ENCODE data around the gene TGFBRAP1. TPM values are rescaled to one million over a fixed set of nuclear protein-coding genes. Genes with fewer than 3 reads are reported as not detected.
A peak's percentile ranks its signal among the peaks of the same experiment; 100 is the strongest.

TGFBRAP1 gene
- total and polyA plus RNA-seq, 4 donors: 1.8 to 10.4 (median 6.8) TPM

GRCh38 chr2:105376789-105377240, 47.3 kb upstream of the TGFBRAP1 start:
- Histone ChIP-seq H3K27ac (ENCODE audit: low read depth in 1 of 2, low read length in 2 of 2) (no peak overlapping the region), H3K9ac (ENCODE audit: low read depth in 1 of 2, low read length in 2 of 2) (no peak overlapping the region), H3K27me3 (ENCODE audit: control insufficient read depth in 4 of 4, insufficient read depth in 4 of 4, low read length in 3 of 4) (no peaks in the 10 kb centered on the region), H3K4me1 (ENCODE audit: control insufficient read depth in 4 of 4, insufficient read depth in 4 of 4, low read length in 3 of 4) (peaks cover 0 to 5% (median 0%) of the 10 kb centered on the region in 4 donors), H3K4me3 (ENCODE audit: low read depth in 1 of 3, low read length in 3 of 3) (no peak overlapping the region), H3K9me3 (ENCODE audit: control insufficient read depth in 4 of 4, low read length in 3 of 4) (no peaks in the 10 kb centered on the region), H3K36me3 (ENCODE audit: control insufficient read depth in 4 of 4, insufficient read depth in 3 of 4, low read depth in 1 of 4, low read length in 3 of 4) (peaks cover 0 to 2% (median 0%) of the 10 kb centered on the region in 4 donors)
- 90% methylated on average over 5 of the region's 5 CpGs for WGBS
- DNase-seq (ENCODE audit: low spot score): no peak
- TF ChIP-seq, protein P1, sequence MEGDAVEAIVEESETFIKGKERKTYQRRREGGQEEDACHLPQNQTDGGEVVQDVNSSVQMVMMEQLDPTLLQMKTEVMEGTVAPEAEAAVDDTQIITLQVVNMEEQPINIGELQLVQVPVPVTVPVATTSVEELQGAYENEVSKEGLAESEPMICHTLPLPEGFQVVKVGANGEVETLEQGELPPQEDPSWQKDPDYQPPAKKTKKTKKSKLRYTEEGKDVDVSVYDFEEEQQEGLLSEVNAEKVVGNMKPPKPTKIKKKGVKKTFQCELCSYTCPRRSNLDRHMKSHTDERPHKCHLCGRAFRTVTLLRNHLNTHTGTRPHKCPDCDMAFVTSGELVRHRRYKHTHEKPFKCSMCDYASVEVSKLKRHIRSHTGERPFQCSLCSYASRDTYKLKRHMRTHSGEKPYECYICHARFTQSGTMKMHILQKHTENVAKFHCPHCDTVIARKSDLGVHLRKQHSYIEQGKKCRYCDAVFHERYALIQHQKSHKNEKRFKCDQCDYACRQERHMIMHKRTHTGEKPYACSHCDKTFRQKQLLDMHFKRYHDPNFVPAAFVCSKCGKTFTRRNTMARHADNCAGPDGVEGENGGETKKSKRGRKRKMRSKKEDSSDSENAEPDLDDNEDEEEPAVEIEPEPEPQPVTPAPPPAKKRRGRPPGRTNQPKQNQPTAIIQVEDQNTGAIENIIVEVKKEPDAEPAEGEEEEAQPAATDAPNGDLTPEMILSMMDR (IDR thresholded peaks at IDR 0.05; ENCODE audit: low read depth, low read length, missing input control): no peak
- no peak for TF ChIP-seq GABPA (IDR thresholded peaks at IDR 0.05 in 1 of 2, conservative IDR thresholded peaks at IDR 0.05 in 1 of 2)
- TF ChIP-seq NR2F2 (IDR thresholded peaks at IDR 0.05): no peak
- no peak for TF ChIP-seq RAD21 (IDR thresholded peaks at IDR 0.05)
- no peak for TF ChIP-seq YY1 (IDR thresholded peaks at IDR 0.05)
- TF ChIP-seq FOXA2 (IDR thresholded peaks at IDR 0.05): no peak
- TF ChIP-seq SP1 (IDR thresholded peaks at IDR 0.05): no peak
- TF ChIP-seq FOXA1 (IDR thresholded peaks at IDR 0.05): no peak
- TF ChIP-seq ATF3 (IDR thresholded peaks at IDR 0.05): no peak
- TF ChIP-seq, protein P2, sequence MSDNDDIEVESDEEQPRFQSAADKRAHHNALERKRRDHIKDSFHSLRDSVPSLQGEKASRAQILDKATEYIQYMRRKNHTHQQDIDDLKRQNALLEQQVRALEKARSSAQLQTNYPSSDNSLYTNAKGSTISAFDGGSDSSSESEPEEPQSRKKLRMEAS (IDR thresholded peaks at IDR 0.05): no peak
- TF ChIP-seq TAF1 (conservative IDR thresholded peaks at IDR 0.05): no peak
- TF ChIP-seq JUND (IDR thresholded peaks at IDR 0.05): no peak
- TF ChIP-seq HNF4A (conservative IDR thresholded peaks at IDR 0.05): no peak

GRCh38 chr2:105376010-105376409, 46.5 kb upstream of the TGFBRAP1 start:
- no peak overlapping the region for H3K4me3 ChIP-seq (ENCODE audit: low read depth in 1 of 3, low read length in 3 of 3)
- H3K9me3 ChIP-seq (ENCODE audit: control insufficient read depth in 4 of 4, low read length in 3 of 4): no peaks in the 10 kb centered on the region
- DNase-seq (ENCODE audit: low spot score): no peak
- peaks cover 0 to 2% (median 0%) of the 10 kb centered on the region in 4 donors for H3K36me3 ChIP-seq (ENCODE audit: control insufficient read depth in 4 of 4, insufficient read depth in 3 of 4, low read depth in 1 of 4, low read length in 3 of 4)
- peaks cover 0 to 5% (median 0%) of the 10 kb centered on the region in 4 donors for H3K4me1 ChIP-seq (ENCODE audit: control insufficient read depth in 4 of 4, insufficient read depth in 4 of 4, low read length in 3 of 4)
- 88% methylated on average over 11 of the region's 11 CpGs for WGBS
- no peak overlapping the region for H3K9ac ChIP-seq (ENCODE audit: low read depth in 1 of 2, low read length in 2 of 2)
- H3K27ac ChIP-seq (ENCODE audit: low read depth in 1 of 2, low read length in 2 of 2): no peak overlapping the region
- no peaks in the 10 kb centered on the region for H3K27me3 ChIP-seq (ENCODE audit: control insufficient read depth in 4 of 4, insufficient read depth in 4 of 4, low read length in 3 of 4)
- TF ChIP-seq RAD21 (IDR thresholded peaks at IDR 0.05): no peak
- TF ChIP-seq FOXA2 (IDR thresholded peaks at IDR 0.05): no peak

- Histone ChIP-seq H3K27ac (ENCODE audit: low read depth in 1 of 2, low read length in 2 of 2) (peak overlapping the region in 1 of 2 donors; percentile 31), H3K9ac (ENCODE audit: low read depth in 1 of 2, low read length in 2 of 2) (no peak overlapping the region), H3K9me3 (ENCODE audit: control insufficient read depth in 4 of 4, low read length in 3 of 4) (no peaks in the 10 kb centered on the region), H3K36me3 (ENCODE audit: control insufficient read depth in 4 of 4, insufficient read depth in 3 of 4, low read depth in 1 of 4, low read length in 3 of 4) (peaks cover 0 to 2% (median 0%) of the 10 kb centered on the region in 4 donors), H3K4me3 (ENCODE audit: low read depth in 1 of 3, low read length in 3 of 3) (no peak overlapping the region), H3K27me3 (ENCODE audit: control insufficient read depth in 4 of 4, insufficient read depth in 4 of 4, low read length in 3 of 4) (no peaks in the 10 kb centered on the region), H3K4me1 (ENCODE audit: control insufficient read depth in 4 of 4, insufficient read depth in 4 of 4, low read length in 3 of 4) (peaks cover 0 to 5% (median 0%) of the 10 kb centered on the region in 4 donors)
- 74% methylated on average over 15 of the region's 15 CpGs for WGBS
- no peak for DNase-seq (ENCODE audit: low spot score)
- TF ChIP-seq GABPA (IDR thresholded peaks at IDR 0.05 in 1 of 2, conservative IDR thresholded peaks at IDR 0.05 in 1 of 2) (no peak), SP1 (IDR thresholded peaks at IDR 0.05) (peak; percentile 67), JUND (IDR thresholded peaks at IDR 0.05) (peak in 1 of 2 donors; percentile 16), RXRA (IDR thresholded peaks at IDR 0.05) (peak; percentile 24 to 70), YY1 (IDR thresholded peaks at IDR 0.05) (no peak), NR2F2 (IDR thresholded peaks at IDR 0.05) (peak; percentile 99)
Measured at GRCh38 chr2:105375001-105375561, 45.5 kb upstream of the TGFBRAP1 start.

All from liver (tissue), 9 donors.